GM19438 (cell line): ENCODE results near the gene PDE3A.

Experiments
- ATAC-seq: cut with Tn5 transposase; IDR thresholded peaks from one replicate; pipeline ENCODE4 v1.9.1; 2021; ENCODE audit warnings: low read depth; ENCODE audit not compliant: unreplicated experiment

PDE3A gene

DNA sequence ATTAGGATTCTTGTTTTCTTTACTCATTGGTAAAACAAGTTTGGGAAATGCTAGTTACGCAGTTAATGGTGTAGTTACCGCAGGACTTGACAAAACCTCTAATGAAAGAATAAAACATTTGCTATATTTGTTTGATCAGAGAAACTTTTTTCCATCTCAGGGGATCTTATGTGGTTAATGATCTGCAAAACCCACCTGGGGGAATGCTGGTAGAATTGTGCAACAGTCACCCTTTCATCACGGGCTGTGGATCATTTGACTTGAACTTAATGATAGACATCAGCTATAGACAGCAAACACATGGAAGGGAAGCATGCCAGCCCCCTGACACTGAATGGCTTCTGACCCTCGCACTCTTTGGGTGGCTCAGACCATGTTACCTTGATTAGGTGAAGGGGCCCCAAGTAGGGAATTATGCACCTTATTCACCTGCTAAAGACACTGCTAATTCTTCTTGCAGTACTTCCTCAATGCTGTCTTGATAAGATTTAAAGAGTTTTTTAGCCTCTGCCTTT, 84.2 kb downstream of the PDE3A start:
- no peak for ATAC-seq

DNA sequence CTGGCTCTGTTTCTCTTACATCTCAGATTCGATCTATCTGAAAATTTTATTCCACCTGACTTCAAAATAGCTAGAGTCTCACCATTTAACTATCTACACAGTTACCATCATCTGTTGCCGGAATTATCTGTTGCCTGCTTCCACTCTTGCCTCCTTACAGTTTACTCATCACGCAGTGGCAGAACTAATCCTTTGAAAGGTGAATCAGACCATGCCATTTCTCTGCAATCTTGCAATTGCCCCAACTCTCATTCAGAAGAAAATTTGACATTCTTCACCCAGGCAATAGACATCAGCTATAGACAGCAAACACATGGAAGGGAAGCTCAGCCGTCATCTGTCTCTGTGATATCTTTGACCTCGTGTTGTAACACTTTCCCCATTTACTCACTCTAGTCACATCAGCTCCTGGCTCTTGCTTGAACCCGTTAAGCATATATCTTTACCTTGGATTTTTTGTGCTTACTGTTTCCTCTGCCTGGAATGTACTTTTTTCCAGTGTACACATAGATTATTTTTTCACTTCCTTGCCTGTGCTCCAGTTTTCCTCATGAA, 85.5 kb downstream of the PDE3A start:
- ATAC-seq = no peak

- ATAC-seq = no peak
These were observed 86.8 kb downstream of the PDE3A start for GRCh38 chr12:20455001-20455706.

- ATAC-seq = no peak
These were observed 89.2 kb downstream of the PDE3A start for GRCh38 chr12:20457582-20457981.

- no peak for ATAC-seq
These were observed 89.7 kb downstream of the PDE3A start for GRCh38 chr12:20458011-20458410.

DNA sequence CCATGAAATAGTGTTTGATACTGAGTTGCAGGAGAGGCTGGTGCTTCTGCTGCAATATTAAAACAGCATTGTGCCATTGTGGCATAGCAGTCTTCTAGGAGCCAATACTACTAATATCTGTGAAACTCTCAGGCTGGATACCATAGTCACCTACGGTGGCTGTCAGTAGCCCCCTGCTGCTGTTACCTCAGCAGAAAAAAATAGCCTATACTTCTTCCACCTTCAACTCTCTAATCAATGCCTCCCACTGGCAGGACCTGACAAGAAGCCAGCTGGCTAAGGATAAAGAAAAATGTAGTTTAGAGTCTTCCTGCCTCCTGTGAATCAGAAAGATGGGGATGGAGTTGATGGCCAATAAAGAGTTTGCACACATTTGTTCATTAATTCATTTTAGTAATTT, 91.6 kb downstream of the PDE3A start:
- no peak for ATAC-seq

- ATAC-seq = no peak
These were observed 92.6 kb downstream of the PDE3A start for GRCh38 chr12:20460956-20461355.

DNA sequence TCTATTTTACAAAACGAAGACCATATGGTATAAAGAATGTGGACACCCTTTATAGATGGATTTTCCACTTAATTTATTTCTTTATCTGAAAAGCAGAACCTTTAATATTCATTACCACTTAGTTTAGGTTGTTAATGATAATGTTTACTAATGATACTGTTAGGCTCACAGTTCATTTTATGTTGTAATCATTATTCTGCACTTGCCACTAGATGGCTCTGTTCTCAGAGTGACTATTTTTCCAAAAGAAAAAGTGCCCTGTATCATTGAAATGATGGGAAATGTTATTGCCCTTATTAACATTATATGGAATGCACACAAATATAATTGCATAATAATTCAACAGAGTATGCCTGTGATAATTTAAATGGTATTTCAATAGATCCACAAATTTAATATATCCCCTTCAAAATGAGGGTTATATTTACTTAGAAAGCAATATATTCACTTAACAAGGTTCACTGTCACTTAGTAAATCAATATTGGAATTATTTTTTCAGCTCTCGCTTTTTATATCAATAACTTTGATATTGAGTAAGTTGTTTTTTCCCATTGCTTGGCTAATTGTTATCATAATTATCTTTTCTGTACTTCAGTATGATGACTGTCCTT, 95.7 kb downstream of the PDE3A start:
- ATAC-seq = no peak

GRCh38 chr12:20469300-20469699, 101.0 kb downstream of the PDE3A start:
- ATAC-seq = no peak

DNA sequence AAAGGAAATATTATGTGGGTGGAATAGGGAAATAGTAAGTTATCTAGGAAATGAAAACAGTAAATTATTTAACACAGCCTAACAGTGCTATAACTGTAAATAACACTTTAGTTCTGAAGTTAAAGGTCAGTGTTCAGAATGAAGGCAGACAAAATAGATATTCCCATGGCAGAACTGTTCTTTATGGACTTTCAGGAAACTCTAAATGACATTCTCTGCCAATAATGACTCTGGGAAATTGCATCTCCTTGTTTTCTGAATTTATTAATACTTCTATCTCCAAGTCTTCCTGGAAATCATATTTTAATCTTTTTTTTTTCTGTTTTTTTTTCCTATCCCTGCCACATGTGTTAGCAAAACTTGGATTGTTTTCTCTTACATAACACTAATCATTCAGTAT, 101.4 kb downstream of the PDE3A start:
- no peak for ATAC-seq

DNA sequence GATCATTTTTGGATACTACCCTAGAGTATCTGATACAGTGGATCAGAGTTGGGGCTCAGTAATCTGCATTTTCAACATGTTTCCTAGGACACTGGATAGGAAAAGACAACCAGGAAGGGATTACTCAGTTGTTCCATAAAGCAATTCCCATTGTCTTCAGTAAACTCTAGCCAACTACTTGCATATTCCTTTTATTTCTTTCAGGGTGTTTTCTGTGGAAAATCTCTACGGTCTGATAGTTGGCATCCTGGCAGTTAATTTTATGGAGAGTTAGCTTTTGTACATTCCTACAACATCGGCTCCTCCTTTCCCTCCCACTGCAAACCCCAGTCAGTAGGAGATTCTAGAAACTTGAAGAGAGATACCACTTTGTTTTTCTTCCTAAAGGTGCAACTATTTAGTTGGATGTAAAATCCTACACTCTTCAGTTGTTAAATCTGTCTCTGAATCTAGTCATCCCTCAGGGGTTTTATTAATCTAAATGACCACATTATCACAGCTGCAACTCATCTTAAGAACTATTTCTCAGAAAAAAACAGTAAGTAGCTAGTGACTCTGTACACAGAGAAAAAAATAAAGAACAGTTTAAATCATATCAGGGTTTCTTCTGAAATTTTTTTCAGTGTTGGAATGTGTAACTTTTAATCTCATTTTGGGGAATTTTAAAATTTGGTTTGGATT, 103.9 kb downstream of the PDE3A start:
- ATAC-seq = no peak

DNA sequence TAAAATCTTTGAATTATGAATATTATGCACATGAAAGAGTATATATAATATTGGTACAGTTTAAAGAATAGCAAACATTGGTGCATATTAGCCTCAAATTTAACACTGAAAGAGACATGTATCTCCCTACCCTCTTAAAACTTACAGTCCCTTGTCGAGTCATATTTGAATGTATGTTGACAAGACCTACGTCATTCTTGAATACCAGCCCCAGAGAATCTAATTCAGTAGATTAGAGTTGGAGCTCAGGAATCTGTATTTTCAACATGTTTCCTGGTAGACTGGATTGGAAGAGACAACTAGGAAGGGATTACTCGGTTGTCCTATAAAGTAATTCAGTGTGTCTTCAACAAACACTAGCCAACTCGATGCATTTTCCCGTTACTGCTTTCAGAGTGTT, 104.8 kb downstream of the PDE3A start:
- no peak for ATAC-seq

DNA sequence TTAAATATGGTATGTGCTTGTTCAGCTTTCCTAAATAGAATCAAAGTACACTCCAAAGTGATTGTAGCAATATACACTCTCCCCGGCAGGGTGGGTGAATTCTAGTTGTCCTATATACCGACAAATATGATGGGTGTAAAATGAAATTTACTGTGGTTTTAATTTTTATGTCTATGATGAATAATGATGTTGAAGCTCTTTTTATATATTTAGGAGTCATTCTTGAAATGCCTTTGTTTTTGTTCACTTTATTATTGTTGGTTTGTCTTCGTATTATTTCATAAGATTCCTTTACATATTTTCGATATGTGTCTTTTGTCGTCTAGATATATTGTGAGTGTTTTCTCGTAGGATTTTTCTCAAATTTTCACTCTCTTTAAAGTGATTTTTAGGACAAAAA, 105.7 kb downstream of the PDE3A start:
- no peak for ATAC-seq

DNA sequence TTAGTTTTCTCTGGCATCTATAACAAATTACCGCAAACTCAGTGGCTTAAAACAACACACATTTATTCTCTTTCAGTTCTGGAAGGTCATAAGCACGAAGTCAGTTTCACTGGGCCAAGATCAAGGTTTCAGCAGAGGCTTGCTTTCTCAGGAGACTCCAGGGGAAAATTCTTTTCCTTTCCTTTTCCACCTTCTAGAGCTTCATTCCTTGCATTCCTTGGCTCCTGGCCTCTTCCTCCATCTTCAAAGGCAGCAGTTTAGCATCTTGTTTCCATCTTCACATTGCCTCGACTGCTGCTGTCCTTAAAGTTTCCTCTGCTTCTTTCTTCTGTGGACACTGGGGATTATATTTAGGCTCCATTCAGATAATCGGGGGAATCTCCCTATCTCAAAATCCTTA, 106.1 kb downstream of the PDE3A start:
- no peak for ATAC-seq

DNA sequence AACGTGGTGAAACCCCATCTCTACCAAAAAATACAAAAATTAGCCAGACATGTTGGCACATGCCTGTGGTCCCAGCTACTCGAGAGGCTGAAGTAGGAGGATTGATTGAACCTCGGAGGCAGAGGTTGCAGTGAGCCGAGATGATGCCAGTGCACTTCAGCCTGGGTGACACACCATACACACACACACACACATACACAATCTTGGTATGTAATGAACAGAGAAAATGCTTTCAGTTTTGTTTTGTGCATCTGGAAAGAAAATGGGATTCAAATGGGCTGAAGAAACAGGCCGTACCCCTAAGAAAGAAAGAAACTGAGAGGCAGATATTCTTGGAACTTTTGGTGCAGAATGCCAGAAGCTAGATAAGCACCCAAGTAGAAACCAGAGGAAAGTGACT, 107.2 kb downstream of the PDE3A start:
- ATAC-seq = no peak

DNA sequence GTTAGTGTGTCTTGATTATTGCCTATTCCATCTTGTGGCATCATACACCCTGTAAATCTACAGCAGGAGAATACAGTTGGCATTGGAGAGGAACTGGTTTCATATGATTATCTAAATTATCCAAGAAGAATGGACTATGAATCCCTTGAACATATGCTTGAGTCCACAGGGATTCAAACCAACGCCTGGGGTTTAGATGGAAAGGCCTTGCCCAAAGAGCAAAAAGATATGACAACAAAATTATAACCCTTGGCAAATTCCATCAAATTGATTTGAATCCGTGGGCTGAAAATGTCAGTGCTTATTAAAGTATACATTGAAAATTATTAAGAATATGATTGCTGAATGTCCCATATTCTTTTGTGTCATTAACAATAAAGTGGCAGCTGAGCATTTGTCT, 108.2 kb downstream of the PDE3A start:
- ATAC-seq = no peak

GRCh38 chr12:20477255-20477654, 108.9 kb downstream of the PDE3A start:
- ATAC-seq = no peak

DNA sequence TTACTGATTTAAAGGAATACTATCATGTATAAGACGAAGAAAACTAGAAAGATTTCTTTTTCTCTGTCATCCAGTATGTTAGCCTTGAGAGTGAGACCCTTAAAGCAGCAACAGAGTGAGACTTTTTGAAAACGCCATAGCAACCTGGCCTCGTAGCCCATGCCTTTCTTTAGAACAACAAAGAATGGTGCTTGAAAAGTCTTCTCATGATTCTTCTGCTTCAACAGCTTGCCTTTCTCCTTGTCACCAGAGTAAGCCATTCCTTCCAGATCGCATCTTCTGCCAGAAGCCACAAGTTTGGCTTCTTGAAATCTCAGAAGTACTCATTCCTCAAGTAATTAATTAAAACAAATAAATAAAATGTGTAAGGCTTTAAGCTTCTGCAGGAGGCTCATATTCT, 109.3 kb downstream of the PDE3A start:
- ATAC-seq = no peak

DNA sequence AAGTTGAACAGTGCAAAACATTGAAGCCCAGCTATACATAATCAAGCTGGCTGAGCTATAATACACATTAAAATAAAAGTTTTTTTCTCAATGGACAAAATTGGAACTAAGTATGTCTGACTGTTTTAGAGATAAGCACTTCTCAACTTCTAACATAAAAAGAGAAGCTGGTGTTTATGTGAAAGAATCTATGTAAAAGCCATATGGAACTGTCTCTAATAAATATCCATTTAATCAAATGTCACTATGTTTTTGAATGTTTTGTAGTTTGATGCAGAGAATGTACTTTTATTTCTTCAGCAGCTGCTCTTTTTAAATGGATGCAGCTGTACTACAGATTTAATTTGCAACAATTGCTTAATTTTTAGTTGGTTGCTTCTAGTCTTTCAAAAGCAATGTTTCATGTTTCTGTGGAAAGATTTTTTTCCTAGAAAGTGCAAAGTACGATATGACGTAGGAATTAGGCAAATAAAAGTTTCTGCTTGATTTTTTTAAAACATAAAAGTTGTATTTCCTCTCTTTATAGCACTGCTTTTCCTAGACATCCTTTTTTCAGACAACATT, 114.2 kb downstream of the PDE3A start:
- no peak for ATAC-seq

DNA sequence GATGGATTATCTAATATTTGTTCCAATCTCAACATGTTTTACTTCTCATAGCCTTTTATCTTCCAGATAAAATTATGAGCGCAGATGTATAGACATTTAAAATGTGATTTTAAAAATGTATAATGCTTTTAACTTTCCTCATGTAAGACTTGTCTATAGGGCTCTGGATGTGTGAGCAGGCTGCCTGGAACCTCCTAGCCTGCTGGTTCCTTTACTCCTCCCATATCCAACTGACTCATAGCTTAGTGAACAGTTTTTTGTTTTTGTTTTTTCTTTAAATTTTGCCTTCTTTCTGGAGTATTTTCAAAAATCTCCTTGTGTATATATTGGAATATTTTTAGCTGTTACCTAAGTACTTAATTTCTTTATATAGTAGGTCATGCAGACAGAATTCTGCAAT, 115.4 kb downstream of the PDE3A start:
- ATAC-seq = no peak

GRCh38 chr12:20486233-20486632, 117.9 kb downstream of the PDE3A start:
- no peak for ATAC-seq
